ENCODE measurements around the gene CRYBA4. TPM values are rescaled to one million over a fixed set of nuclear protein-coding genes. Genes with fewer than 3 reads are reported as not detected.

CRYBA4 gene
- total RNA-seq, 1 experiment from 2014 or later: 0.52 TPM

DNA sequence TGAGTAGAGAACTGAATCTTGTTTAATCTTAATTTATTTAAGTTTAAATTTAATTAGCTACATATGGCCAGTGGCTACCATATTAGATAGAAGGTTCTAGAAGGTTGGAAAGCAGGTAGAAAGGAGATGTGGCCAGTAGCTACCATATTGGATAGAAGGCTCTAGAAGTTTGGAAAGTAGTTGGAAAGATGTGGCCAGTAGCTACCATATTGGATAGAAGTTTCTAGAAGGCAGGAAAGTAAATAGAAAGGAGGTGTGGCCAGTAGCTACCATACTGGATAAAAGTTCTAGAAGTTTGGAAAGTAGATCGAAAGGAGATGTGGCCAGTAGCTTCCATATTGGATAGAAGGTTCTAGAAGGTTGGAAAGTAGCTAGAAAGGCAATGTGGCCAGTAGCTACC is 2.2 kb downstream of the CRYBA4 start:
- Histone ChIP-seq H3T11ph (ENCODE audit: low read length) (no peak overlapping the region), H4K5ac (ENCODE audit: insufficient read length, low read depth, low read length) (no peak overlapping the region), H2BK5ac (ENCODE audit: insufficient read length, low read length) (no peak overlapping the region), H2AFZ (ENCODE audit: low read length) (no peak overlapping the region), H3K4ac (ENCODE audit: low read depth, low read length) (no peak overlapping the region), H3K79me2 (ENCODE audit: insufficient read depth, low read length) (no peaks in the 10 kb centered on the region), H3K79me1 (ENCODE audit: insufficient read depth, low read depth, low read length, poor library complexity, severe bottlenecking) (no peaks in the 10 kb centered on the region), H3K56ac (ENCODE audit: insufficient read length, low read depth, low read length) (no peak overlapping the region), H3K27ac (ENCODE audit: insufficient read length, low read depth, low read length) (no peak overlapping the region), H3K23me2 (ENCODE audit: insufficient read length, low read depth, low read length, poor library complexity, severe bottlenecking) (no peaks in the 10 kb centered on the region), H4K8ac (replicated peaks; ENCODE audit: insufficient read length, low read depth, low read length) (no peak overlapping the region), H2BK20ac (ENCODE audit: low read depth, low read length, poor library complexity, severe bottlenecking) (no peak overlapping the region), H4K91ac (ENCODE audit: insufficient read length, low read depth, low read length) (no peak overlapping the region), H3K27me3 (ENCODE audit: insufficient read depth, low read length) (no peaks in the 10 kb centered on the region), H3K9me3 (ENCODE audit: control insufficient read depth, low read depth, low read length) (no peaks in the 10 kb centered on the region), H3K9ac (ENCODE audit: extremely low read depth, insufficient read length, low read length) (no peak overlapping the region), H2BK12ac (ENCODE audit: insufficient read length, low read depth, low read length) (no peak overlapping the region), H3K4me1 (ENCODE audit: insufficient read depth, low read length) (no peaks in the 10 kb centered on the region), H4K20me1 (ENCODE audit: control insufficient read depth, insufficient read depth, insufficient read length) (no peaks in the 10 kb centered on the region), H2BK120ac (ENCODE audit: low read depth, low read length, poor library complexity, severe bottlenecking) (no peak overlapping the region), H3K4me2 (ENCODE audit: insufficient read depth, insufficient read length, low read length) (no peak overlapping the region), H3K23ac (ENCODE audit: insufficient read length, low read depth, low read length) (no peak overlapping the region), H2AK5ac (ENCODE audit: insufficient read length, low read length) (no peak overlapping the region), H3K18ac (ENCODE audit: insufficient read length, low read depth, low read length) (no peak overlapping the region), H3K14ac (ENCODE audit: insufficient read depth, low read length) (no peak overlapping the region), H2BK15ac (ENCODE audit: low read depth, low read length) (no peak overlapping the region)
- DNase-seq: no peak
- H3K9me3 Mint-ChIP-seq: no peaks in the 10 kb centered on the region; a peak in 1 of 5 replicates
- peaks cover 31% of the 10 kb centered on the region for H3K27me3 Mint-ChIP-seq (ENCODE audit: low read depth)
- no peak overlapping the region for H3K27ac Mint-ChIP-seq
- H3K4me3 Mint-ChIP-seq: no peak overlapping the region
- no CpG with 5 or more reads among the region's 1 CpG for WGBS (ENCODE audit: extremely low coverage, insufficient read length, low lambda C conversion rate)
- H3K36me3 Mint-ChIP-seq (ENCODE audit: insufficient read depth in 1 of 3, low read depth in 3 of 3): no peaks in the 10 kb centered on the region; a peak in 1 of 7 replicates
- H3K4me1 Mint-ChIP-seq: peaks cover 12 to 22% of the 10 kb centered on the region in 2 experiments
- no peak for TF ChIP-seq CTCF (conservative IDR thresholded peaks at IDR 0.05)
